ENCODE measurements around the gene MTCL3.

DNA sequence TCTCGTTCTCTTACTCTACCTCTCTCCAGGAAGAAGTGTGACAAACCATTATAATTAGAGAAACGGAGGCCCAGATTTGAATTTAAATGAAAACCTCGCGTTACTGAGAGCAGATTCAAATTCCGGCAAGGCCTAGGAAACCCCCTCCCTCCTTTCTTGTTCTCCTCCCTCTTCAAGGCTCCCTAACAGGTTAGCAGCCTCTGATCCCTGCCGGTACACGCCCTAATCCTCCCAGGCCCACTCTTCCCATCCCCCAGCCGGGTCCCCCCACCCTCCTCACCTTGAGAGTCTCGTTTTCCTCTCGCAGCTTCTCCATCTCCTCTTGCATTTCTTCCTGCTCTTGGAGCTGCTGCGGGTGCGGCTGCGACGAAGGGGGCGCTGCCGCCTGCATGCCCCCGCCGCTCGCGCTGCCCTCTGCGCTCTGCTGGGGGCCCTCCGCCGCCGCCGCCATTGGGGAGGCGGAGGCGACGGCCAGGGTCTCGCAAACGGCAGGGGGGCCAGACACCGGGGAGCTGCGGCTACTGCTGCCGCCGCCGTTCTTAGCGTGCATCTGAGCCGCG is 3.8 kb downstream of the MTCL3 start:
- TF ChIP-seq POLR2AphosphoS5 (IDR thresholded peaks at IDR 0.05; ENCODE audit: insufficient read depth, low read depth, low read length) (no peak), MYC (IDR thresholded peaks at IDR 0.05; ENCODE audit: low read depth, low read length) (no peak), EZH2 (IDR thresholded peaks at IDR 0.05; ENCODE audit: borderline replicate concordance, low read depth, low read length, severe bottlenecking) (no peak), POLR2A (IDR thresholded peaks at IDR 0.05; ENCODE audit: low read depth, low read length) (no peak)
- TF ChIP-seq, protein P1, sequence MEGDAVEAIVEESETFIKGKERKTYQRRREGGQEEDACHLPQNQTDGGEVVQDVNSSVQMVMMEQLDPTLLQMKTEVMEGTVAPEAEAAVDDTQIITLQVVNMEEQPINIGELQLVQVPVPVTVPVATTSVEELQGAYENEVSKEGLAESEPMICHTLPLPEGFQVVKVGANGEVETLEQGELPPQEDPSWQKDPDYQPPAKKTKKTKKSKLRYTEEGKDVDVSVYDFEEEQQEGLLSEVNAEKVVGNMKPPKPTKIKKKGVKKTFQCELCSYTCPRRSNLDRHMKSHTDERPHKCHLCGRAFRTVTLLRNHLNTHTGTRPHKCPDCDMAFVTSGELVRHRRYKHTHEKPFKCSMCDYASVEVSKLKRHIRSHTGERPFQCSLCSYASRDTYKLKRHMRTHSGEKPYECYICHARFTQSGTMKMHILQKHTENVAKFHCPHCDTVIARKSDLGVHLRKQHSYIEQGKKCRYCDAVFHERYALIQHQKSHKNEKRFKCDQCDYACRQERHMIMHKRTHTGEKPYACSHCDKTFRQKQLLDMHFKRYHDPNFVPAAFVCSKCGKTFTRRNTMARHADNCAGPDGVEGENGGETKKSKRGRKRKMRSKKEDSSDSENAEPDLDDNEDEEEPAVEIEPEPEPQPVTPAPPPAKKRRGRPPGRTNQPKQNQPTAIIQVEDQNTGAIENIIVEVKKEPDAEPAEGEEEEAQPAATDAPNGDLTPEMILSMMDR (IDR thresholded peaks at IDR 0.05; ENCODE audit: extremely low read depth in 1 of 2, insufficient read depth in 1 of 2, low read depth in 1 of 2, low read length in 2 of 2) = no peak
